Endometrium (tissue), 2 donors: ENCODE results near the gene PCDH7.

Source experiments
- FAIRE-seq: peaks from 2 replicates; lab custom pipeline; 2012; peaks lifted over from hg19 to GRCh38; lab: Jason Lieb, UNC
- donor health status: control.
- donor health status: control.

Gene PCDH7

DNA sequence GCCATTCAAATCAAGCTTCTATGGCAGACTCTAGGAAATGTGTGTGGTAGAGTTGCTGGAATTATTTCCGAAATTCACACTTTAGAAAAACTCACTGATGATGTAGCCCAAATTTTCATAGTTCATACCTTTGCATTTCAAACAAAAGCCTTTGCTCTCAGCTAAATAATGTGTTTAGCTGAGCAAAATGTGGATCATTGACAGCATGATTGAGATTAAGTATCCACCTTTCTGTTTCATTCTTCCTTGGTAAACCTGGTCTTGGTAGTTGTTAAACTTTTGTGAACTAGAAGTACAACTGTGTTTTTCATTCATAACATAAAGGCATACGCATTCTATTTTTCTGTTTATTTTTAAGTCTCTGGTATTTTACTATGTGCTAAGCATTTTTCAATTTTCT lies 7.2 kb downstream of the PCDH7 start:
- no peak for FAIRE-seq

DNA sequence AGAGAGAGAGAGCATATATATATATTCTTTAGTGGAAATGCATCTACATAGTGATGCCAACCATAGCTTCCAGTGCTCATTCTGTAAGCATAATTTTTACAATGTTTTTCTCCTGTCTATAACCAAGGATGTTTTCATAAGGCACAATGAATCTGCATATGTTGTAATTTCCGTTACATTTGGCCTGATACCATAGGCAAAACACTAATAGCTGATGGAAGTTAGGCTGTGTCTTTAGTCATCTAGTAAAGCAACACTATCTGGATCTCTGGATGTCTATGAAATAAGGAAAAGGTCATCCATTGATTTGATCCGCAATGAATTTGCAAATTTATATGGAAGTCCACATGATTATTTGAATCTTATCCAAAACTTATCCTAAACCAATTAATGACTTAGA lies 8.1 kb downstream of the PCDH7 start:
- FAIRE-seq, result no peak

DNA sequence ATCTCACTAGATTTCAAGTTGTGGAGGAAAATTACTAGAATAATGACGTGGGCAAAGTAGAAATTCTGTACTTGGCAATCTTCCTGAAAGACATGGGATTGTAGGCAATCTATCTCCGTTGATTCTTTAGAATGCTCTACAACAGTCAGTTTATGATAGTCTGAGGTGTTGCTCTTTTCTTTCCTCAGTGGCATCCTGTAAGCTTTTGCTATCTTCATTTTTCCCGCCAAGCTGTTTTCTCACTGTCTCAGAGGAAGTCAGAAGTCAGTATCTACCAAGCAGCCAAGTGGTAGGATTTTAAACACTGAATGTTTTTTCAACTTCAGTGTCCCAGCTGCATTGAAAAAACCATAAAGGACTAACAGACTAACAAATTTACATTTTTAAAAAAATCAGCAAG lies 23.7 kb downstream of the PCDH7 start:
- FAIRE-seq, result no peak

DNA sequence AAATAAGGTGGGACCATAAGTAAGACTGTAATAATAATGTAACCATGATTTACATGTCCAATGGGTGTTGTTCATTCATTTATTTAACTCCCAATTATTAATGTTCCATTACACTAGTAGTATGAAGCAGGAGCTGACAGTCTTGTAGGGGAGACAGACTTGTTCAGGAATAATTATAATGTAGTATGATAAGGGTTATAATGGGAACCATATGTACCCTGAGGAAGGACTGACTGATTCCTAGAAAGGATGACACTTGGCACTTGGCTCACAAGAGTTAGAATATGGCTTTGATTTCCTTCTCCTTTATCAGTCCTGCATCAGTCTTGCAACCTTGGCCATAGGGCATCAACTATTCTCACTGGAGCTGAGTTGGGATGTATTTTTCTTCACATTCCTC lies 24.2 kb downstream of the PCDH7 start:
- no peak for FAIRE-seq

DNA sequence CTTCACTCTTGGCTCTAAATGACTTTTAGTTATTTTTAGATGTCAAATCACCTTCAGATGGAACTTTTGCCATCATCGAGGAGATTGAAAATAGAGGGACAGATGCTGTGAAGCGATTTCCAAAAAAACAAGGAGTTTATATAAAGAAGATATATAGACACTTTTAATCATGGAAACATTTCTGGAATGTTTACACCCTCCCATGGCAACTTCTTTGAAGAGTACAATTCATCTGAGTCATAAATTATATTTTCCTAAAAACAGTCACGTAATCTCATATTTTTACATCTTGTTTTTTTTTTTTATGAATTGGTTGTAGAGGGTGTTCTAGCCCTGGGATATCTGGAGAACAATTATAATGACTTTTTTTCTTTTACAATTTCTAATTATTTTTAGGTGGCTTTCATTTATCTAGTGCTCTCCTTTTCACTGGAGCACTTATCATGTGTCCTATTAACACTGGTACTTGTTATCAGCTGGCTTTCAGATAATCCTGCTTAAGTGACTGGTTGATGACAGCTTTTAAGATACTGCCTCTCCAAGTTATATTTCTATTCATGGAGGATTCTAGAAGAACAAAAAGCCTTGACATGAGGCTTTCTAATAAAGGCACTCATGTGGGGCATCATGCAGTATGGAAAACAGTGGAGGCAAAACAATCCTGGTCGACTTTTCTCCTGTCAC lies 24.9 kb downstream of the PCDH7 start:
- no peak for FAIRE-seq

DNA sequence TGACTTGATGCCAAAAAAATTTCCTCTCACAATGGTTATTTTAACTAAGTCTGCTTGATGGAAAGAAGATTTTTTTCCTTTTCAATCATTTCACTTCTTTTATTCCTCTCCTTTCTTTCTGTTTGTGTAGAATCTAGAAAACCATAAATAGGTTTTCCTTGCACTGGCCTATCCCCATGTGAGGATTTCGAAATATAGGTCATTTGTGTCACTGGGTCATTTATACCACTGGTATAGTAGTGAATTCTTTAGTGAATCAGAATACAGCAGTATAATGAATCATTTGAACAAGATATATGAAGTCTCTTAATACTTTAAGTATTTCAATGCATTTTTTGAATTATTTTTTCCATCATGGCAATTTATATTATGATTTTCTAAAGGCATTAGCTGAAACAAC lies 26.6 kb downstream of the PCDH7 start:
- no peak for FAIRE-seq

DNA sequence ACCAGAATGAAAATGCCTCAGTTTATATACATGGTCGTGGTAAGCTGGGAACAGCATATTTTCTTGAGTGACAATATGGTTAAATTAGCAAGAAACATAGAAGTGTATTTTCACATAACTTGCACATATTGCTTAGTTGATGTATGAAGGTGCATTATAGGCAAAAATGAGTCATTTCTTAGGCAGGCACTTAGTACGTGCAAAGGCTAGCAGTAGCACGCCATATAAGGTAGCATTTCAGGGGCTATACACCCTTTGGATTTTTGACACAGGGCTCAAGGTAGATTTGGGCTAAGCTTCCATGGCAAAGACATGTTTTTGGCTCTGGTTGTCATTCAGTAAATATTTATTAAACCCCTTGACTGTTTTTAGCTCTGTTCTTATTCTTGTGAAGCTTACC lies 33.1 kb downstream of the PCDH7 start:
- FAIRE-seq, result no peak

DNA sequence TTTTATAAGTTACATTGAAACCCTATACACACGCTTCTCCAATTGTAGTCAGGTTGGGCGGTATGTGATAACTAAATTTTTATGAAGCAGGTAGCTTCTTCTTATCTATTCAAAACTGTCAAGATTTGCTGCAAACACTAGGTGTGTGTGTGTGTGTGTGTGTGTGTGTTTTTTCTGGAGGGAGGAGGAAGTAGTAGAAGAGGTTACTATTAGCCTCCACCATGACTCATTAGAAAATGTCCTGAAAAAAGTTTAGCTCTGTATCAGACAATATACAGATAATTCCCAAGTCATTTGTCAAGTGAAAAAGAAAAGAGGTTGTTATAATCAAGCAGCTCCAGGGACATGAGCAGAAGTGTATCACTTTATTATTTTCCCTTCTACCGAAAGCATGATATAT lies 33.9 kb downstream of the PCDH7 start:
- no peak for FAIRE-seq

DNA sequence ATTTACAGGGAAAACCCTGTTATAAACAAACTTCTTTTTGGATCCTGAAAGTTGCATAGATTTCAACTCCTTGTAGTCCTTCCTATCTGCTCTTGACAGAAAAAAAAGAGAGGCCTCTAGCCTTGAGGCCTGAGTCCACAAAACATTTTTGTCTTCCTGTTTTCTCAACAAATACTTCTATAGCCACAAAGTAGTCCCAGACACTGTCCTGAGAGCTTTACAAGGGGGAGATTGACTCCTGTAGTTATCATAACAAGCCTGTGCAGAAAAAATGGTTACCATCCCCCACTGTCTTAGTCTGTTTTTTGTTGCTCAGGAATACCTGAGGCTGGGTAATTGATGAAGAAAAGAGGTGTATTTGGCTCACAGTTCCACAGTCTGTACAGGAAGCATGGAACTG lies 35.2 kb downstream of the PCDH7 start:
- FAIRE-seq, result no peak

DNA sequence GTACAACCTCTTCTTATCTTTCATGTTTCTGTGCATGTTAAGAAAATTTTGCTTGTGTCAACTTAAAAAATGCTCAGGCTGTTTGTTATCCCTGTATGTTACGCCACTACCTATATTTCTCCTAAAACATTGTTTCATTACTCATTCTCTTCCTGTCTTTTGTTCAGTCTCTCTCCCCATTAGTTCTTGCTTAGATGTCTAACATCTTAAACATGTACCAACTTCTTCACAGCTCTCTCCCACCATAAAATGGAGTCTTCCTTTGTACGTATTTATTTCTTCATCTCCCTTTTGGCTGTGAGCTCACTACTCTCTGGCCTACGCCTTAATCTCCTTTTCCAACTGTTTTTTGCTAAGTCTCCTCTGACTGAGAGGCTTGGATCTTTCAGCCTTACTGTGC lies 36.4 kb downstream of the PCDH7 start:
- no peak for FAIRE-seq

DNA sequence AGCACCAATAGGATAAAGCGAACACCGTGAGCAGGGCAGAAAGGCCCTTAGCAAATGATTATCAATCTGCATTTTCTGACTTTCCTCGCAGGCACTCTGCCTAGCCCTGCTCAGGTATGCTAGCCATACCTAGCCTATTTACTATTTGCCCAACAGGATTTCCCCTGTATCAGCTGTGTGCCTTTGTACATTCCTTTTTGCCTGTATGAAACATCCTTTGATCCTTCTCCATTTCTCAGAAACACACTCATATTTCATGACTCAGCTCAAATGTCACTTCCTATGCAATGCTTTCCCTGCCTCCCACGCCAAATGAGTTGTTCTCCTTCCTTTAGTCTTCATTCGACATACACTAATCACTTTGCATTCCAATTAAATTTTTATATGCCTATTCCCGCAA lies 37.2 kb downstream of the PCDH7 start:
- FAIRE-seq, result no peak

DNA sequence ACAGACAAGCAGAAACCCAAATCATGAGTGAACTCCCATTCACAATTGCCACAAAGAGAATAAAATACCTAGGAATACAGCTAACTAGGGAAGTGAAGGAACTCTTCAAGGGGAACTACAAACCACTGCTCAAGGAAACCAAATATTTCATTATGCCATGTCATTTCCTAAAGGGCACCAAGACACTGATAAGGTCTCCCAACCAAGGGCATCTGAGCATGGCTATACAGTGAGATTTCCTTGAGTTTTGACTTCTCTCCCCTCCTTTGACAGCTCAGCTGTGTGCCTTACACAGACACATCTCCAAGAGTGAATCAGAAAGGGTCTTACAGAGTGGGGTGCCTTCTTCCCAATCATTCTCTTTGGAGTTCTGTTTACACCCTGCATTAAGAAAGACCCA lies 40.4 kb downstream of the PCDH7 start:
- no peak for FAIRE-seq

DNA sequence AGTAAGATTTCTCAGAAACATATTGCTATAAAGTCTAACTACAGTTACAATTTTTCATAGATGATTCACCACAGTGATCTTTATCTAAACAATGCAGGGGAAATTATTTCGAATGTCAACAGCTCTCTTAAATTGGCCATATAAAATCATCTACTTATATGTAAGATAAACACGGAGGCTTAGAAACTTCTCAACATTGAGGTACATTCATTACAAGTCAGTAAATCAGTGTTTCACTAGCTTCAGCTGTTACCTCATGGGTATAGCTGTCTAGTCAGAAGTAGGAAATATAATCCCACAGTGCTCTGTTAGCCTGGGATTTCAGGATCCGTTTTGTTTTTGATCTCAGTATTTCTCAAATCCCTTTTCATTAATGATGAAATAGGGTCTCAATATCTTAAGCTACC lies 43.2 kb downstream of the PCDH7 start:
- FAIRE-seq, result no peak

DNA sequence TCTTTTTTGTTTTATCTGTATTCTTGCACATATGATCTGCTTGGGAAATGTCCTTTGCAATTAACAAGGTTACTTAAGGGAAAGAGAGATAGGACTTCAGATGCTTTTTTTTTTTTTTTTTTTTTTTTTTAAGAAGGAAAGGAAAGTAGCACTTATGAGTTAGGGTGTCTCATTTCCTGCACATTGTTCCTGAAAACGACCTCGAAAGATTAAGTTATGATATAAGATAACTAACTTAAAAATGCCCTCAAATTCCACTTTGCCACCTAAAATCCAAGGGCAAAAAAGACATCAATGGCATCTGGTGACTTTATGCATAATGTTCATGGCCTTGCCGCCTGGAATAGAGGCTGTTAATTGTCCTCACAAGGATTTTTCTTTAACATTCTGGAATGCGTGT lies 44.9 kb downstream of the PCDH7 start:
- no peak for FAIRE-seq

DNA sequence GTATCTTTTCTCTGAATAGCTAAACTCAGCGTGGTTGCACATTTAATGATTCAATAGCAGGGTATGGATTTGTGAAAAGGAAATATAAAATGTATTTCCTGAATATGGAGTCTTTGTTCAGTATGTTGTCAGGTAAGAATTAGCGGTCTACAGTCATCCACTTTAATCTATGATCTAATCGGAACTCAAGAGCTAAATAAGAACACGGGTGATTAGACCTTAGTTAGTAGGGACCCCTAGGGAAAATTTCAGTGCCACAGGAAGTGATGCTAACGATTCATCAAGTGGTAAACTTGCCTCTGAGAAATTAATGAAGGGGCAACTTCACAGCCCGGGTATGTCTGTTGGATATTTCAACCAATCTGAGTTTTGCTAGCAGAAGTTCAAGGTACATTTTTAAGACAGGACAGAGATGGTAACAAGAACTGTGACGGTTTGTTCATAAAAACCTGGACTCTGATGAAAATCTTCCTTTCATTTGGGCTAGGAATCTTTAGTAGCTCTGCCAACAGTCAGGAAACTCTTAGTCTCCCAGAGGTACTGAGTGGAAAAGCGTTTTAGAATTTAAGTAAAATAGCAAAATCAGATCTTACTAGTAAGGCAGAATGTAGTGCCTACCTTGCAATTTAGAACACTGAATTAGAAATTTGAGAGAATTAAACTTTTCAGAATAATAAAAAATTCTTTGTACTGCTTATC lies 47.1 kb downstream of the PCDH7 start:
- FAIRE-seq, result no peak

DNA sequence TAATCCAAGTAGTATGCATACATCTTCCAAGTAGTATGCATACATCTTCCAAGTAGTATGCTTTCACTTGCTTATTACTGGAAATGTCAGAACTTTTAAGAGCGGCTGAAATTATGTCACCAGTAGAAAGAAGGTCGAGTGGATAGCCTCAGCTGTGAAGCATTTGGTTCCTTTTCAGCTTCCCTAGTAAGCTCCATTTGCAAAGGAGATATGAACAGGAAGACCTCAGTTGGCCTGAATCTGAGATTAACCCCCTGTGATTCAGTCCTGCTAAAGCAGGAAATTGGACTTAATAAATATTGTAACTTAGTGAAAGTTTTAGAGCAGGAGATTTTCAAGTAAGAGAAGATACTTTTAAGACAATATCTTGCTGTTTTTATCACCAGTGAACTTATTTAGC lies 48.1 kb downstream of the PCDH7 start:
- FAIRE-seq, result no peak

DNA sequence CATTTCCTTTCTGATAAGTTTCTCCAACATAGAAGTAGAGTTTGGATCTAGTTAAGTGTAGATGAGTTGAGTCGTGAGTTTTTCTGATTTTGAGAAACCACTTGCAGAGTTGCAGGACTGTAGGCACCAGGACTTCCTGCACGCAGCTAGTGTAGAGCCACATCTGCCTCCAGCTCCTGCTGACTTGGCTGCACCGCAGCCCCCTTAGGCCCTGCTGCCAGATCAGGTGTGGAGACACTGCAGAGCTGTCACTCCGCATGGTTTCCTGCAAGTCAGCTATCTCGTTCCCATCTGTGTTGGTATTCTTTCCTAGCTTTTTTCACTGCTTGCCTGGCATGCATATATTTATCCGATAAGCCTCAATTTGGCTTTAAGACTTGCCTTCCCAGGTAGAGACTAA lies 48.9 kb downstream of the PCDH7 start:
- FAIRE-seq, result no peak

DNA sequence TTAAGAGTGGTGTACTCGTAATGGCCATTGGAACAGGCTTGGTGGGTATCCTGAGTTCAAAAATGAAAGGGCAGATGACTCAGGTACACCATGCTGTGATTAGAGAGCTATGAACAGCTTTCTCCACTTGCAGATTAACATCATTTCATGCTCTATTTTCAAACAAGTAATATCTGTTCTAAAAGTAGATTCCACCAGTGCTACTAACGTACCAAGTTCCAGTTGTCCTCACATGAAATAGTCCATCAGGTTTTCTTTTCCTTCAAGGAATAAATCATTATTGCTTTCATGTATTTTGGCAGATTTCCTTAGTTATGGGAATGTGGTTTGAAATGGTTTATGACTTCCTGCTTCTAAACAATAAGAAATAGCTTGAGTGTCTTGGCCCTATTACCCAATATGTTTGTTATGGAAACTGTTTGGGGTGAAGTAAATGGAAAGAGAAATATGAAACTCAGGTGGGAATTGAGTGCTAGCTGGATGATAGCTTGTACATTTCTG lies 49.9 kb downstream of the PCDH7 start:
- FAIRE-seq, result no peak

DNA sequence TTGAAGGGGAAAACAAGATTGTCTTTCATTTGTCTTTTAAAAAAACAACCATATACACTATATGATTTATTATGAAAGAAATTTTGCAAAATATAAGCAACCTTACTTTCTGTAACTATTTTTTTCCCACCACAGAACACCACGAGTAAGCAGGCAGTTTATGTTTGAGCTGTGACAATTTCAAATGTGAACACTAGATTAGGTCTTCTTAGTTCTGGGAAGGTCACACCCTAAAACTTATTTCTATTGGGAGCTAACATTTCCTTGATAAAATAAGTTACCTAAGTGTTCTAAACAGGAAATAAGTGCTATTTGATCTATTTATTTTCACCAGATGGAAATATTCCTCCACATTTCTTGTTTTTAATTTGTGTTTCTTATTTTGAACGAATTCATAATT lies 50.6 kb downstream of the PCDH7 start:
- no peak for FAIRE-seq

DNA sequence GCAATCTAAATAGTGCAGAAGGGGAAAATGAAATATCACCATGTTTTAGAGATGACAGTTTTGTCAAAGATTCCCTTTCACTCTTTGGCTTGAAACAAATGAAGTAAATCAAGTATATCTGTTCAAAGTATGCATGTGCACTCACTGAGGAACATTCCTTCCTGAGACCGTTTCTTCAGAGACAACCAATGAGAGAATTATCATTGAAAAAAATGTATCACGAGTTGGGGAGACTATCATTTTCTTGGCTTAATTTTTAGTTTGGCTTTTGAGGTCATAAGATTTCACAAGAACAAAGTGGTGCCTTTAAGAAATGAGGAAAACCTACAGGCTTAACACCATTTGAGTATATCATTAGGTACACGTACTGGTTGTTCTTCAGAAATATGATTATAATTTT lies 56.3 kb downstream of the PCDH7 start:
- FAIRE-seq, result no peak

DNA sequence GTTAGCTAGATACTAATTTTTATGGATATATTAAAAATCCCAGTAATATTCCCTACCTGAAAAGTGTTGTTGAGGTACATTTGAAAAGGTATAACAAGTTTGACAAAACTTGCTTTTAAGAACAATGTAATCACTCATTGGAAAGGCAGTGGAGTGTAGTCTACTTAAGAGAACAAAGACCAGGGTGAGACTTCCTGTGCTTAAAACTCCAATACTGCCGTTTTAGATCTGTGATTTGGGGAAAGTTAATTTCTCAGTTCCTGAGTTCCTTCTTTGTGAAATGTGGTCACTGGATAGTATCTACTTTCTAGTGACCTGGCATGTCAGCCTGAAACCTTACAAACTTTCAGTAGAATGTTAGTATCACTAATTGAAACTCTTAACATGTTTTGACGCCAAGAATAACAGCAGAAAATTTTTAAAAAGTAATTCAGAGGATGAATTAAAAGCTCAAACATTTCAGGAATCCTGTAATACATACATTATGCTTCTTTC lies 56.8 kb downstream of the PCDH7 start:
- FAIRE-seq, result no peak
